SK-N-SH (cell line): ENCODE data around the gene NOTUM. TPM values are rescaled to one million over a fixed set of nuclear protein-coding genes. Genes with fewer than 3 reads are reported as not detected.

Source experiments
- CTCF ChIA-PET: fragments of 300-600, 350-600 bp; formaldehyde crosslinking; extraction: SDS; loops from one replicate; lab custom pipeline; 2021; lab: Yijun Ruan, JAX
- POLR2A ChIA-PET: fragments of 350-600 bp; sonication (Branson Sonifier 250); formaldehyde crosslinking; extraction: SDS; loops from one replicate; lab custom pipeline; 2020; ENCODE audit warnings: antibody characterized with exemption, inconsistent platforms; lab: Yijun Ruan, JAX
- DNase-seq: peaks from one replicate; pipeline ENCODE4 v3.0.0; 2012
- H2AFZ ChIP-seq: fragments of 200-600 bp; sonication (generic); 2 replicates; pipeline ENCODE4 v1.8.1; 2016; ENCODE audit warnings: antibody characterized with exemption, mild to moderate bottlenecking, low read depth
- H3F3A ChIP-seq: fragments of 200-600 bp; sonication (generic); replicated peaks from 2 replicates; pipeline ENCODE3; 2016; ENCODE audit warnings: antibody characterized with exemption, mild to moderate bottlenecking; ENCODE audit not compliant: insufficient read depth
- H3K27ac ChIP-seq, 2 experiments: fragments of 200-500 bp in 1 of 2; fragments of 200-600 bp in 1 of 2; sonication (Bioruptor generic) in 1 of 2; sonication (generic), shearing (Covaris generic) in 1 of 2; 2 replicates each; pipeline versions ENCODE4 v1.5.1 to v1.6.1; 2014 to 2016; ENCODE audit warnings: low read depth in 2 of 2, inconsistent platforms in 1 of 2, low read length in 1 of 2, mild to moderate bottlenecking in 1 of 2, mixed read lengths in 1 of 2
- H3K27me3 ChIP-seq: fragments of 200-600 bp; sonication (generic), shearing (Covaris generic); 2 replicates; pipeline ENCODE4 v1.6.1; 2016; ENCODE audit warnings: mixed run types; ENCODE audit not compliant: insufficient read depth
- H3K36me3 ChIP-seq, 2 experiments: fragments of 200-500 bp in 1 of 2; fragments of 200-600 bp in 1 of 2; sonication (Bioruptor generic) in 1 of 2; sonication (generic) in 1 of 2; replicated peaks in 1 of 2; 2 replicates each; pipeline versions ENCODE3 to v1.5.1; 2014 to 2016; ENCODE audit warnings: low read length in 1 of 2, mild to moderate bottlenecking in 1 of 2; ENCODE audit not compliant: insufficient read depth in 2 of 2, control insufficient read depth in 1 of 2
- H3K4me1 ChIP-seq, 2 experiments: fragments of 200-500 bp in 1 of 2; fragments of 200-600 bp in 1 of 2; sonication (Bioruptor generic) in 1 of 2; sonication (generic), shearing (Covaris generic) in 1 of 2; 2 replicates each; pipeline versions ENCODE4 v1.5.1 to v1.6.1; 2014 to 2016; ENCODE audit warnings: low read depth in 1 of 2, low read length in 1 of 2, mixed run types in 1 of 2; ENCODE audit not compliant: insufficient read depth in 2 of 2, control insufficient read depth in 1 of 2
- H3K4me2 ChIP-seq: fragments of 200-600 bp; sonication (generic), shearing (Covaris generic); 2 replicates; pipeline ENCODE4 v1.6.1; 2017; ENCODE audit warnings: mixed run types
- H3K4me3 ChIP-seq, 2 experiments: fragments of 200-500 bp in 1 of 2; fragments of 200-600 bp in 1 of 2; sonication (Bioruptor generic) in 1 of 2; sonication (generic), shearing (Covaris generic) in 1 of 2; 2 replicates each; pipeline versions ENCODE4 v1.5.1 to v1.8.1; 2014 to 2016; ENCODE audit warnings: low read depth in 2 of 2, inconsistent platforms in 1 of 2, low read length in 1 of 2, mild to moderate bottlenecking in 1 of 2, mixed read lengths in 1 of 2, moderate library complexity in 1 of 2
- H3K79me2 ChIP-seq: fragments of 200-600 bp; sonication (generic); 2 replicates; pipeline ENCODE4 v1.8.1; 2017; ENCODE audit warnings: mild to moderate bottlenecking; ENCODE audit not compliant: insufficient read depth
- H3K9ac ChIP-seq: fragments of 200-600 bp; sonication (generic); 2 replicates; pipeline ENCODE4 v1.6.1; 2017; ENCODE audit warnings: mixed run types
- H3K9me2 ChIP-seq: fragments of 200-600 bp; sonication (generic); 2 replicates; pipeline ENCODE4 v1.6.1; 2017; ENCODE audit warnings: mixed run types
- H3K9me3 ChIP-seq: fragments of 200-600 bp; sonication (generic); 2 replicates; pipeline ENCODE4 v1.6.1; 2017; ENCODE audit warnings: mixed run types, mild to moderate bottlenecking, moderate library complexity
- H4K20me1 ChIP-seq: fragments of 200-600 bp; sonication (generic); 2 replicates; pipeline ENCODE4 v1.6.1; 2017; ENCODE audit warnings: mild to moderate bottlenecking, mixed run types; ENCODE audit not compliant: insufficient read depth
- CHD2 ChIP-seq: fragments of 150-350 bp; IDR thresholded peaks from 2 replicates; pipeline ENCODE4 v1.6.1; 2018; ENCODE audit warnings: low read length; ENCODE audit not compliant: partially characterized antibody
- FOSL2 ChIP-seq: IDR thresholded peaks from 2 replicates; pipeline ENCODE4 v1.4.0; 2012; ENCODE audit warnings: low read depth, mild to moderate bottlenecking, moderate library complexity, borderline replicate concordance
- FOXM1 ChIP-seq: IDR thresholded peaks from 2 replicates; pipeline ENCODE4 v1.4.0; 2012; ENCODE audit warnings: low read depth, mild to moderate bottlenecking
- GABPA ChIP-seq: IDR thresholded peaks from 2 replicates; pipeline ENCODE4 v1.4.0; 2012; ENCODE audit warnings: low read depth, mild to moderate bottlenecking
- GATA2 ChIP-seq: sonication (generic); formaldehyde crosslinking; IDR thresholded peaks from 2 replicates; pipeline ENCODE4 v1.5.0; 2020; ENCODE audit warnings: mild to moderate bottlenecking, missing genetic modification reagents
- MAX ChIP-seq: IDR thresholded peaks from 2 replicates; pipeline ENCODE4 v1.4.0; 2012; ENCODE audit warnings: low read depth
- MEF2A ChIP-seq: IDR thresholded peaks from 2 replicates; pipeline ENCODE4 v1.4.0; 2012; ENCODE audit warnings: low read depth, borderline replicate concordance
- POLR2AphosphoS5 ChIP-seq: IDR thresholded peaks from 2 replicates; pipeline ENCODE4 v1.6.1; 2012; ENCODE audit warnings: low read depth, low read length
- RAD21 ChIP-seq: IDR thresholded peaks from 2 replicates; pipeline ENCODE4 v1.6.1; 2012; ENCODE audit warnings: mild to moderate bottlenecking, low read length
- TEAD4 ChIP-seq: IDR thresholded peaks from 2 replicates; pipeline ENCODE4 v1.4.0; 2012; ENCODE audit warnings: mild to moderate bottlenecking, borderline replicate concordance; ENCODE audit not compliant: insufficient read depth
- YY1 ChIP-seq: IDR thresholded peaks from 2 replicates; pipeline ENCODE4 v1.4.0; 2012; ENCODE audit warnings: low read depth, mild to moderate bottlenecking
- ZBTB33 ChIP-seq: IDR thresholded peaks from 2 replicates; pipeline ENCODE4 v1.4.0; 2012; ENCODE audit warnings: low read depth, borderline replicate concordance
- WGBS: methylation state at CpG from one replicate; pipeline ENCODE4 v1.1.6; 2017; ENCODE audit warnings: low lambda C conversion rate; 5-methylcytosine and 5-hydroxymethylcytosine counted together
- polyA plus RNA-seq, 3 experiments: library from polyadenylated mRNA; depleted of rRNA; stranded (reverse); fragments of >200 nt; gene quantifications; 2 replicates each; pipeline ENCODE4 v1.2.3, GENCODE V29; 2012
- TF ChIP-seq, protein P1 (sequence below): fragments of 200-600 bp; sonication (generic); IDR thresholded peaks from 2 replicates; pipeline ENCODE4 v1.6.1; 2017; ENCODE audit warnings: antibody characterized with exemption, mild to moderate bottlenecking, moderate library complexity
- TF ChIP-seq, protein P2 (sequence below): fragments of 150-350 bp; IDR thresholded peaks from 2 replicates; pipeline ENCODE4 v1.6.1; 2016; ENCODE audit warnings: mild to moderate bottlenecking, low read depth, low read length
- TF ChIP-seq, protein P3 (sequence below): IDR thresholded peaks from 2 replicates; pipeline ENCODE4; 2012

Gene NOTUM
- polyA plus RNA-seq, 1 of the 3 experiments (the other 2 are of a cell fraction), result 0.33 TPM

DNA sequence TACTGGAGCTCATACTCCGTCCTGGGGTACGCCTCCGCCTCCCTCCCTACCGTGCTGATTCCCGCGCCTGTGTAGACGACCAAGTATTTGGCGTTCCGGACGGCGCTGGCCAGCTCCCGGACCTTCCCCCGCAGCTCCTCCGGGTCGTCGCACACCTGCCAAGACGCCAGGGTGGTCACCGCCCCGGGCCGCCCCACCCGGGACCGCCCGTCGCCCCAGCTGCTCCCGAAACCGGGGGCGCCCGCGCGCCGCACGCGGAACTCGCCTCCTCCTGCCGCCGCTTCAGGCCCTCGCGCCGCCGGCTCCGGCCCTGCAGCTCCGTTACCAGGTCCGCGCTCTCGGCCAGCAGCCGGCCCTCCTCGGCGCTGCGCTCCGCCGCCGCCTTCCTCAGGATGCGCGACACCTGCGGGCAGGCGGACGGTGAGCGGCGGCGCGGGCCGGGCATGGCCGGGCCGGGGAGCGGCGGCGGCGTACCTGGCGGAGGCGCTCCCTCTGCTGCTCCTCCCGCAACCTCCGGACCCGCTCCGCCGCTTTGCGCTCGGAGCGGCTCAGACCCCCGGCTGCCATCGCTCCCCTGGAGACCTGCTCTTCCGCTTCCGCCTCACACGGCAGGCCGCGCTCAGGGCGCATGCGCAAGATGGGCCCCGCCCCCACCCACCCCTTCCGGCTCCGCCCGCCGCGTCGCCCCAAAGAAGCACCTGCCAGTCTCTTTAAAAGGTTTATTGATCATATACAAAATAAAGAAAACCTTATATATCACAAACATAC is 43.2 kb downstream of the NOTUM start, which contains the start of gene SIRT7 (continued):
- TF ChIP-seq, protein P1, sequence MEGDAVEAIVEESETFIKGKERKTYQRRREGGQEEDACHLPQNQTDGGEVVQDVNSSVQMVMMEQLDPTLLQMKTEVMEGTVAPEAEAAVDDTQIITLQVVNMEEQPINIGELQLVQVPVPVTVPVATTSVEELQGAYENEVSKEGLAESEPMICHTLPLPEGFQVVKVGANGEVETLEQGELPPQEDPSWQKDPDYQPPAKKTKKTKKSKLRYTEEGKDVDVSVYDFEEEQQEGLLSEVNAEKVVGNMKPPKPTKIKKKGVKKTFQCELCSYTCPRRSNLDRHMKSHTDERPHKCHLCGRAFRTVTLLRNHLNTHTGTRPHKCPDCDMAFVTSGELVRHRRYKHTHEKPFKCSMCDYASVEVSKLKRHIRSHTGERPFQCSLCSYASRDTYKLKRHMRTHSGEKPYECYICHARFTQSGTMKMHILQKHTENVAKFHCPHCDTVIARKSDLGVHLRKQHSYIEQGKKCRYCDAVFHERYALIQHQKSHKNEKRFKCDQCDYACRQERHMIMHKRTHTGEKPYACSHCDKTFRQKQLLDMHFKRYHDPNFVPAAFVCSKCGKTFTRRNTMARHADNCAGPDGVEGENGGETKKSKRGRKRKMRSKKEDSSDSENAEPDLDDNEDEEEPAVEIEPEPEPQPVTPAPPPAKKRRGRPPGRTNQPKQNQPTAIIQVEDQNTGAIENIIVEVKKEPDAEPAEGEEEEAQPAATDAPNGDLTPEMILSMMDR, result no peak
- no peak for TF ChIP-seq MEF2A
- TF ChIP-seq, protein P2, sequence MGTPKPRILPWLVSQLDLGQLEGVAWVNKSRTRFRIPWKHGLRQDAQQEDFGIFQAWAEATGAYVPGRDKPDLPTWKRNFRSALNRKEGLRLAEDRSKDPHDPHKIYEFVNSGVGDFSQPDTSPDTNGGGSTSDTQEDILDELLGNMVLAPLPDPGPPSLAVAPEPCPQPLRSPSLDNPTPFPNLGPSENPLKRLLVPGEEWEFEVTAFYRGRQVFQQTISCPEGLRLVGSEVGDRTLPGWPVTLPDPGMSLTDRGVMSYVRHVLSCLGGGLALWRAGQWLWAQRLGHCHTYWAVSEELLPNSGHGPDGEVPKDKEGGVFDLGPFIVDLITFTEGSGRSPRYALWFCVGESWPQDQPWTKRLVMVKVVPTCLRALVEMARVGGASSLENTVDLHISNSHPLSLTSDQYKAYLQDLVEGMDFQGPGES, result no peak
- TF ChIP-seq TEAD4, result no peak
- TF ChIP-seq CHD2, result no peak
- TF ChIP-seq POLR2AphosphoS5, result peak; percentile 87
- TF ChIP-seq MAX, result peak; percentile 21; the same call in 1 of the 2 replicates
- TF ChIP-seq YY1, result peak; percentile 75
- no peak for TF ChIP-seq RAD21

- H3K9ac ChIP-seq, result peak overlapping the region; percentile 68; the same call in 1 of the 2 replicates
- CTCF ChIA-PET, result interaction anchor here (0.5 to 3.4 kb wide), 6 partner anchors 11 to 106 kb away, joined by 3 to 22 read pairs (median 4); partner anchors contain the start of genes CENPX, MAFG, NOTUM and PYCR1
- WGBS, result 79% methylated on average over 20 of the region's 21 CpGs
- peaks cover 64% of the 10 kb centered on the region for H4K20me1 ChIP-seq
- DNase-seq, result no peak
- peaks cover 25 to 73% of the 10 kb centered on the region in 2 experiments for H3K36me3 ChIP-seq
- peak overlapping the region; percentile 89 to 100 for H3K4me3 ChIP-seq
- POLR2A ChIA-PET, result interaction anchor here (0.7 to 1.3 kb wide), 3 partner anchors 21 to 105 kb away, joined by 3 to 8 read pairs (median 3); partner anchors contain the start of gene PYCR1
- H3K27me3 ChIP-seq, result no peaks in the 10 kb centered on the region
- peaks cover 7 to 26% of the 10 kb centered on the region in 2 experiments; a peak in 3 of 4 replicates for H3K4me1 ChIP-seq
- peaks cover 60% of the 10 kb centered on the region for H3K79me2 ChIP-seq
- H3K9me2 ChIP-seq, result no peaks in the 10 kb centered on the region
- H2AFZ ChIP-seq, result no peak overlapping the region
- H3K9me3 ChIP-seq, result no peaks in the 10 kb centered on the region
- no peak for TF ChIP-seq MEF2A
- TF ChIP-seq, protein P3, sequence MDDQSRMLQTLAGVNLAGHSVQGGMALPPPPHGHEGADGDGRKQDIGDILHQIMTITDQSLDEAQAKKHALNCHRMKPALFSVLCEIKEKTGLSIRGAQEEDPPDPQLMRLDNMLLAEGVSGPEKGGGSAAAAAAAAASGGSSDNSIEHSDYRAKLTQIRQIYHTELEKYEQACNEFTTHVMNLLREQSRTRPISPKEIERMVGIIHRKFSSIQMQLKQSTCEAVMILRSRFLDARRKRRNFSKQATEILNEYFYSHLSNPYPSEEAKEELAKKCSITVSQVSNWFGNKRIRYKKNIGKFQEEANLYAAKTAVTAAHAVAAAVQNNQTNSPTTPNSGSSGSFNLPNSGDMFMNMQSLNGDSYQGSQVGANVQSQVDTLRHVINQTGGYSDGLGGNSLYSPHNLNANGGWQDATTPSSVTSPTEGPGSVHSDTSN, result no peak
- no peak for TF ChIP-seq GATA2 (CRISPR knock-in tag)
- TF ChIP-seq ZBTB33, result no peak
- no peak for TF ChIP-seq FOSL2
- TF ChIP-seq FOXM1, result no peak
- no peak for TF ChIP-seq RAD21
- no peak for TF ChIP-seq GABPA
- peak overlapping the region; percentile 76 for H3K4me2 ChIP-seq
- no peak overlapping the region for H3K27ac ChIP-seq
- H3F3A ChIP-seq, result peaks cover 31% of the 10 kb centered on the region
Observed at GRCh38 chr17:81916234-81917001, 44.6 kb downstream of the NOTUM start.
